MM.1S (cell line): ENCODE data around the gene HTRA1.

Experiments
- CTCF ChIP-seq: fragments of 300-600 bp; sonication (generic); IDR thresholded peaks from 2 replicates; pipeline ENCODE4 v1.5.1; 2016; ENCODE audit warnings: antibody characterized with exemption, low read length, mixed read lengths
- EZH2phosphoT487 ChIP-seq: fragments of 300-600 bp; sonication (generic); IDR thresholded peaks from 2 replicates; pipeline ENCODE4 v1.6.1; 2018; ENCODE audit warnings: antibody characterized with exemption, low read length

- peak; percentile 58 for TF ChIP-seq CTCF
- no peak for TF ChIP-seq EZH2phosphoT487
These were observed 26.0 kb upstream of the HTRA1 start for GRCh38 chr10:122435212-122435827.
